Peyer's patch (tissue), 4 donors: ENCODE results near the gene GSTA5.

Source experiments
- CTCF ChIP-seq, 6 experiments: fragments of 450-650 bp in 4 of 6; fragments of 200-600 bp in 2 of 6; sonication (generic) in 1 of 6; IDR thresholded peaks; one replicate each; pipeline ENCODE4 v1.5.1; 2017 to 2019; ENCODE audit warnings: antibody characterized with exemption in 6 of 6, mild to moderate bottlenecking in 3 of 6, moderate library complexity in 1 of 6
- POLR2A ChIP-seq, 2 donors: fragments of 450-650 bp; IDR thresholded peaks; one replicate each; pipeline ENCODE4 v1.5.1; 2017; ENCODE audit warnings: antibody characterized with exemption in 2 of 2, mild to moderate bottlenecking in 2 of 2, moderate library complexity in 2 of 2

GRCh38 chr6:52887910-52888524, 47.4 kb upstream of the GSTA5 start:
- no peak for TF ChIP-seq POLR2A (IDR thresholded peaks at IDR 0.05)
- no peak for TF ChIP-seq CTCF (IDR thresholded peaks at IDR 0.05)
